Measurements from ENCODE around the gene ANKFN1. TPM values are rescaled to one million over a fixed set of nuclear protein-coding genes. Genes with fewer than 3 reads are reported as not detected.

The ANKFN1 gene
- total RNA-seq, 2 donors from 2014 or later: not detected

GRCh38 chr17:56158915-56159825 lies 5.9 kb downstream of the ANKFN1 start:
- H3K36me3 Mint-ChIP-seq: no peaks in the 10 kb centered on the region
- H3K27me3 Mint-ChIP-seq: peaks cover 8 to 16% of the 10 kb centered on the region in 2 donors
- ATAC-seq (no peak), DNase-seq (ENCODE audit: low spot score) (no peak)
- H3K4me3 Mint-ChIP-seq: no peak overlapping the region
- no peaks in the 10 kb centered on the region for H3K9me3 Mint-ChIP-seq
- H3K4me1 Mint-ChIP-seq (ENCODE audit: low read depth in 2 of 2): no peaks in the 10 kb centered on the region
- H3K27ac Mint-ChIP-seq: no peak overlapping the region

GRCh38 chr17:56159826-56160380 lies 6.6 kb downstream of the ANKFN1 start:
- Mint-ChIP-seq H3K27me3 (peaks cover 8 to 20% of the 10 kb centered on the region in 2 donors), H3K9me3 (no peaks in the 10 kb centered on the region), H3K36me3 (no peaks in the 10 kb centered on the region), H3K27ac (no peak overlapping the region), H3K4me3 (no peak overlapping the region), H3K4me1 (ENCODE audit: low read depth in 2 of 2) (no peaks in the 10 kb centered on the region)
- no peak for DNase-seq (ENCODE audit: low spot score)
- ATAC-seq: no peak

DNA sequence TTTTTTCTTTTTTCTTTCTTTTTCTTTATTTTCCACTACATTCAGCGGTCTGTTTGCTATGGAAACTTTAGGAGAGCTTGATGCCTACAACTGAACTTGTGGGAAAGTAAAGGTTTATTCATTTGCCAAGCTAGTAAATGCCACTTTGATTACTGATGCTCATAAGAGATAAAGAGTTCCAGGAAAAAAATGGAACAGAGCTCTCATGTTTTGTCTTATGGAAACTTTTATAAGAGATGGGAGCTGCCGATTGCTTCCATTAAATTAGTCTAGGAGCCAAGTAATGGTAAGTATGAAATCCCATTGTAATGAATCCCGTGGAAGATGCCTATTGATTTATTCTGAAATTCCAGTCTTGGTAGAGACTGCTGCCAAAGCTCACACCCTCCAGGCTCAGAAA lies 7.1 kb downstream of the ANKFN1 start:
- H3K27ac Mint-ChIP-seq: no peak overlapping the region
- no peak for DNase-seq (ENCODE audit: low spot score)

GRCh38 chr17:56165072-56165641 lies 11.9 kb downstream of the ANKFN1 start:
- Mint-ChIP-seq H3K4me3 (no peak overlapping the region), H3K9me3 (no peaks in the 10 kb centered on the region), H3K4me1 (ENCODE audit: low read depth in 2 of 2) (no peaks in the 10 kb centered on the region), H3K36me3 (no peaks in the 10 kb centered on the region), H3K27ac (no peak overlapping the region), H3K27me3 (peaks cover 6 to 7% of the 10 kb centered on the region in 2 donors)
- ATAC-seq (no peak), DNase-seq (ENCODE audit: low spot score) (no peak)

More for the DNA sequence above, 7.1 kb downstream of the ANKFN1 start:
- H3K9me3 Mint-ChIP-seq: no peaks in the 10 kb centered on the region
- H3K27me3 Mint-ChIP-seq: peaks cover 8 to 20% of the 10 kb centered on the region in 2 donors
- H3K4me1 Mint-ChIP-seq (ENCODE audit: low read depth in 2 of 2): no peaks in the 10 kb centered on the region
- H3K4me3 Mint-ChIP-seq: no peak overlapping the region
- no peak for ATAC-seq
- H3K36me3 Mint-ChIP-seq: no peaks in the 10 kb centered on the region

DNA sequence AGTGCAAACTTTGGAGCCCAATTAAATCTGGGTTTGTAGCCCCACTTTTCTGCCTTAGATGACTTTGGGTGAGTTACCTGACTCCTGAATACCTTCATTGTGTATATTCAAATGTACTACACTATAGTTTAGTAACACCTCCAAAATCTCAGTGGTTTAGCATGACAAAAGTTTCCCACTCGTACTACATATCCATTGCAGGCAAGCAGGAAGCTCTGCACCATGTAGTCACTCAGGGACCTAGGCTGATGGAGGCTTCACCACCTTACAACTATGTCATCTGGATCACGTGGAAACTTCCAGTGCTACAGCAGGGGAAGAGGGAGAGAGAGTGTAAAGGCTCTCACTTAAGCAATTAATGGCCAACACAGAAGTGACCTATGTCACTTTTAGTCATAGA lies 14.2 kb downstream of the ANKFN1 start:
- peaks cover 6 to 7% of the 10 kb centered on the region in 2 donors for H3K27me3 Mint-ChIP-seq
- no peak for ATAC-seq
- no peak overlapping the region for H3K27ac Mint-ChIP-seq

DNA sequence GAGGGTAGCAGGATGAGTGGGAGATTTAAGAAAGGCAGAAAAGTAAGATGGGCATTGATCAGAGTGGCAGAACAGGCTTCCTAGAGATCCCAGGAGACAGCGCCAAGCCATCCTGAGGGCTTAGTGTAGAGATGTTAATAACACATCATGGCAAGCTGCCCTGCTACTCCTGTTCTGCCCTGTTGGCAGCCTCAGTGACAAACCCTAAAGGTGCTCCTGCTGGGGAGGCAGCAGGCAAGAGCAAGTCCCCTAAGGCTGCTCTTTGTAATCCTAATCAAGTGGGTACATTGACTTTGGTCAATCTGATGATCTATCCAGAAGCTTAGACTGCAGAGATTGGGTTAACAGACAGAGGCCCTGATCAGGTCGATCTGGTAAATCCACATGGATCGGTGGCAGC lies 16.3 kb downstream of the ANKFN1 start:
- peaks cover 0 to 6% of the 10 kb centered on the region in 2 donors for H3K27me3 Mint-ChIP-seq
- DNase-seq (ENCODE audit: low spot score): no peak
- no peak overlapping the region for H3K4me3 Mint-ChIP-seq
- H3K36me3 Mint-ChIP-seq: no peaks in the 10 kb centered on the region
- no peaks in the 10 kb centered on the region for H3K9me3 Mint-ChIP-seq
- ATAC-seq: peak in 1 of 2 donors; percentile 36
- no peak overlapping the region for H3K27ac Mint-ChIP-seq
- no peaks in the 10 kb centered on the region for H3K4me1 Mint-ChIP-seq (ENCODE audit: low read depth in 2 of 2)

More for the DNA sequence above, 14.2 kb downstream of the ANKFN1 start:
- no peaks in the 10 kb centered on the region for H3K4me1 Mint-ChIP-seq (ENCODE audit: low read depth in 2 of 2)
- no peaks in the 10 kb centered on the region for H3K9me3 Mint-ChIP-seq
- H3K4me3 Mint-ChIP-seq: no peak overlapping the region
- DNase-seq (ENCODE audit: low spot score): no peak
- no peaks in the 10 kb centered on the region for H3K36me3 Mint-ChIP-seq

- Mint-ChIP-seq H3K4me3 (no peak overlapping the region), H3K27ac (no peak overlapping the region), H3K9me3 (no peaks in the 10 kb centered on the region), H3K4me1 (ENCODE audit: low read depth in 2 of 2) (no peaks in the 10 kb centered on the region), H3K27me3 (peaks cover 0 to 4% of the 10 kb centered on the region in 2 donors), H3K36me3 (no peaks in the 10 kb centered on the region)
- no peak for ATAC-seq
- no peak for DNase-seq (ENCODE audit: low spot score)
Observed at GRCh38 chr17:56171186-56171959, 18.1 kb downstream of the ANKFN1 start.

DNA sequence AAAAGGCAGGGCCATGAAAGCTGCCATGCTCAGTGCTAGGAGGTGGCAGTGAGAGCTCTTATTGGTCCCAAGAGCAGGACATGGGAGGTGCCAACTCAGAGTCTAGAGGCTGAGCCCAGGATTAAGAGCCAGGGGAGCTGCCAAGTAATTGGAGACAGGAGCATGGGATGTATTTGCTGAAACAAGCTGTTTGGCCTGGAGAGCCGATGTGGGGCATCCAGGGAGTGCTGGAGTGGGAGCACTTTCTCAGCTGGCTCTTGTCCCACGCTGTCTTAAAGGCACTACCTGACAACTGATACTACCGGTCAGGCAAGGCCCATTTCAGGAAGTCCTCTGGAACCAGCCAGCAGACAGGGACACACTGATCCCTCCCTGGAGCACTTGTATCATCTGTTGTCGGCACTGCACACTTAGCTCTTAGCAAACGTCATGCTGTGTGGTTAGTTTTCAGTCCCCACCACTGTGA lies 19.3 kb downstream of the ANKFN1 start:
- H3K4me1 Mint-ChIP-seq (ENCODE audit: low read depth in 2 of 2): no peaks in the 10 kb centered on the region
- no peak overlapping the region for H3K4me3 Mint-ChIP-seq
- H3K27me3 Mint-ChIP-seq: peaks cover 0 to 4% of the 10 kb centered on the region in 2 donors
- no peak overlapping the region for H3K27ac Mint-ChIP-seq
- no peaks in the 10 kb centered on the region for H3K9me3 Mint-ChIP-seq
- DNase-seq (ENCODE audit: low spot score) (no peak), ATAC-seq (no peak)
- H3K36me3 Mint-ChIP-seq: no peaks in the 10 kb centered on the region

DNA sequence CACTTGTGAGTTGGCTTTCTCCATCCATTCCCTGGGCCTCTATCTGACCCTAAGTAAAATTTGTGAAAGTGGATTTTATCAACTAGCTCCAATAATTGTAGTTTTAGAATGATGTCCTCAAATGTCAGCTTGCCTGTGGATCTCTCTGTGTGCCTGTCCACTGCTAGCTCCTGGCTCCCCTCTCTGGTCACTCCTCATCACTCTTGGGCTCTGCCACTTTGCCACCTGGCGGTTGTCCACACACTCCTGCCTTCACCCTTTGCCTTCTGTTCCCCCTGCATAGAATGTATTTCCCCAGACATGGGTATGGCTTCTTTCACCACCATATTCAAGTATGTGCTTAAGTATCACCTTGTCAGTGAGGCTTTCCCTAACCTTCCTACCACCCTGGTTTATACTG lies 19.8 kb downstream of the ANKFN1 start:
- peaks cover 0 to 4% of the 10 kb centered on the region in 2 donors for H3K27me3 Mint-ChIP-seq
- no peaks in the 10 kb centered on the region for H3K4me1 Mint-ChIP-seq (ENCODE audit: low read depth in 2 of 2)
- no peak overlapping the region for H3K4me3 Mint-ChIP-seq
- no peaks in the 10 kb centered on the region for H3K36me3 Mint-ChIP-seq
- DNase-seq (ENCODE audit: low spot score): no peak
- no peak overlapping the region for H3K27ac Mint-ChIP-seq
- ATAC-seq: no peak
- H3K9me3 Mint-ChIP-seq: no peaks in the 10 kb centered on the region

GRCh38 chr17:56173958-56174835 lies 20.9 kb downstream of the ANKFN1 start:
- DNase-seq (ENCODE audit: low spot score) (no peak), ATAC-seq (no peak)
- no peaks in the 10 kb centered on the region for H3K4me1 Mint-ChIP-seq (ENCODE audit: low read depth in 2 of 2)
- H3K27ac Mint-ChIP-seq: no peak overlapping the region
- no peaks in the 10 kb centered on the region for H3K9me3 Mint-ChIP-seq
- H3K27me3 Mint-ChIP-seq: peaks cover 0 to 4% of the 10 kb centered on the region in 2 donors
- no peak overlapping the region for H3K4me3 Mint-ChIP-seq
- no peaks in the 10 kb centered on the region for H3K36me3 Mint-ChIP-seq

GRCh38 chr17:56175299-56175955 lies 22.2 kb downstream of the ANKFN1 start:
- Mint-ChIP-seq H3K4me3 (no peak overlapping the region), H3K9me3 (no peaks in the 10 kb centered on the region), H3K27ac (no peak overlapping the region), H3K4me1 (ENCODE audit: low read depth in 2 of 2) (no peaks in the 10 kb centered on the region), H3K36me3 (no peaks in the 10 kb centered on the region), H3K27me3 (peaks cover 0 to 5% of the 10 kb centered on the region in 2 donors)
- no peak for ATAC-seq
- no peak for DNase-seq (ENCODE audit: low spot score)

GRCh38 chr17:56176091-56176490 lies 22.8 kb downstream of the ANKFN1 start:
- ATAC-seq (no peak), DNase-seq (ENCODE audit: low spot score) (no peak)
- Mint-ChIP-seq H3K9me3 (no peaks in the 10 kb centered on the region), H3K4me3 (no peak overlapping the region), H3K27me3 (peaks cover 0 to 5% of the 10 kb centered on the region in 2 donors), H3K36me3 (no peaks in the 10 kb centered on the region), H3K27ac (no peak overlapping the region), H3K4me1 (ENCODE audit: low read depth in 2 of 2) (no peaks in the 10 kb centered on the region)

All from natural killer cell treated with Interleukin-12 subunit alpha and Interleukin-12 subunit beta and Interleukin-15 and Interleukin-18, amount 100 ng/mL, for 72 hours (primary cell).